NB4 (cell line): ENCODE results near the gene TNN.

Source experiments
- DNase-seq: peaks from one replicate; pipeline ENCODE4 v3.0.0; 2010; ENCODE audit warnings: low read depth
- H3K4me3 ChIP-seq: one replicate; pipeline ENCODE4 v1.5.1; 2011; ENCODE audit warnings: mild to moderate bottlenecking, low read depth, low read length, moderate library complexity
- MYC ChIP-seq: IDR thresholded peaks from 2 replicates; pipeline ENCODE4 v1.6.1; 2011; ENCODE audit warnings: low read depth, low read length
- POLR2A ChIP-seq: IDR thresholded peaks from 2 replicates; pipeline ENCODE4 v1.6.1; 2011; ENCODE audit warnings: mild to moderate bottlenecking; ENCODE audit not compliant: insufficient read length; ENCODE audit errors: extremely low read depth
- TF ChIP-seq, protein P1 (sequence below): IDR thresholded peaks from 2 replicates; pipeline ENCODE4 v1.6.1; 2011; ENCODE audit warnings: low read depth, low read length
- TF ChIP-seq, protein P2 (sequence below): IDR thresholded peaks from one replicate; pipeline ENCODE4 v1.5.1; 2012; ENCODE audit warnings: low read depth, low read length

The TNN gene

DNA sequence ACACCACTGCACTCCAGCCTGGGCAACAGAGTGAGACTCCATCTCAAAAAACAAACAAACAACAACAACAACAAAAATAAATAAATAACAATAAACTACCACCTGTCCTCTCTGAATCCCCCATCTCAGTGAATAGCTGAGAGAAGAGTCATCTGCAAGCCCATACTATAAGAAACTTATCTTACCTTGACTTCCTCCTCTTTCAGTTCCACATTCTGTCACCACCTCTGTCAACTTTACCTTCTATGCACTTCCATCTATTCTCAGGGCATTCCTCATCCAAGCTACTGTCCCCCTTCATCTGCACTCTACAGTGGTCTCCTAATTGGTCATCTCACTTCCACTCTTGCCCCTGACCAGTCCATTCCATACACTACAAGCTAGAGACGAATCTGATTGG lies 66.9 kb downstream of the TNN start:
- TF ChIP-seq MYC (no peak), POLR2A (no peak)
- TF ChIP-seq, protein P1, sequence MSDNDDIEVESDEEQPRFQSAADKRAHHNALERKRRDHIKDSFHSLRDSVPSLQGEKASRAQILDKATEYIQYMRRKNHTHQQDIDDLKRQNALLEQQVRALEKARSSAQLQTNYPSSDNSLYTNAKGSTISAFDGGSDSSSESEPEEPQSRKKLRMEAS = no peak
- TF ChIP-seq, protein P2, sequence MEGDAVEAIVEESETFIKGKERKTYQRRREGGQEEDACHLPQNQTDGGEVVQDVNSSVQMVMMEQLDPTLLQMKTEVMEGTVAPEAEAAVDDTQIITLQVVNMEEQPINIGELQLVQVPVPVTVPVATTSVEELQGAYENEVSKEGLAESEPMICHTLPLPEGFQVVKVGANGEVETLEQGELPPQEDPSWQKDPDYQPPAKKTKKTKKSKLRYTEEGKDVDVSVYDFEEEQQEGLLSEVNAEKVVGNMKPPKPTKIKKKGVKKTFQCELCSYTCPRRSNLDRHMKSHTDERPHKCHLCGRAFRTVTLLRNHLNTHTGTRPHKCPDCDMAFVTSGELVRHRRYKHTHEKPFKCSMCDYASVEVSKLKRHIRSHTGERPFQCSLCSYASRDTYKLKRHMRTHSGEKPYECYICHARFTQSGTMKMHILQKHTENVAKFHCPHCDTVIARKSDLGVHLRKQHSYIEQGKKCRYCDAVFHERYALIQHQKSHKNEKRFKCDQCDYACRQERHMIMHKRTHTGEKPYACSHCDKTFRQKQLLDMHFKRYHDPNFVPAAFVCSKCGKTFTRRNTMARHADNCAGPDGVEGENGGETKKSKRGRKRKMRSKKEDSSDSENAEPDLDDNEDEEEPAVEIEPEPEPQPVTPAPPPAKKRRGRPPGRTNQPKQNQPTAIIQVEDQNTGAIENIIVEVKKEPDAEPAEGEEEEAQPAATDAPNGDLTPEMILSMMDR = no peak
- no peak overlapping the region for H3K4me3 ChIP-seq
- DNase-seq = no peak

DNA sequence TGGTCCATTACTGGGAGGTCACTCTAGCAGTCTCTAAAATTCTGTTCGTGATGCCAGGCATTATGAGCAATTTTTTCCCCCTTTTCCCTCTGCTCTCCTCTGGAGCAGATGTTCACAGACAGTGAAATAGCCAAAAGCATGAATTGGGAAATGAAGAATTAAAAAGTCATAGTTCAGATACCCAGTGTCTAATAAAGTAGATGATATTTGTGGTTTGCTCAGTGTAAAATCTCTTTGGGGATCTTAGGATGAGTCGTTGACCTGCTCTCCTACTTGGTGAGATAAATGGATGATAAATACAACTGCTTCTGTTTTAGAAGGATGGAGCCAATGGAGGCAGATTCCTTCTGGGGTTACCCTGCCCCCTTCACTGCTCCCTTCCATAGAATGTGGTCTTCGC lies 68.6 kb downstream of the TNN start:
- no peak for DNase-seq
- no peak overlapping the region for H3K4me3 ChIP-seq
- TF ChIP-seq POLR2A (no peak), MYC (no peak)
- TF ChIP-seq, protein P2 = no peak

DNA sequence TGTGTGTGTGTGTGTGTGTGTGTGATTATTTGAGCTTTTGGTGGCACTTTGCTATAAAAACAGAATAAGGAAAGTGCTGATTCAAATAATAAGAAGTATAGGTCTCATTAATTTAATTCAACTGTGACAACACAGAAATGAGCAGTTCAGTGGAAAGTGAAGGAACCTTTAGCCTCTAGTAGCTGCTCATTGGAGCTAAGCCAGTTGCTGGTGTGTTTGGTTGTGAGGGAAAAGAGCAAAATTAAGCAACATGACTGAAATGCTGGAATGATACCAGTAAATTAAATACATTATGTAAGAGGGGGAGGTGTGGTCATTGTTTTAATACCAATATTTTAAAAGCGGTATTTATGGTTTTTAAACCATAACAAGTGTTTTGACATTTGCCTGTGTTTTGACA lies 69.7 kb downstream of the TNN start:
- DNase-seq = no peak
- TF ChIP-seq, protein P2 = no peak
- TF ChIP-seq, protein P1 = no peak
- no peak for TF ChIP-seq MYC
- no peak for TF ChIP-seq POLR2A

DNA sequence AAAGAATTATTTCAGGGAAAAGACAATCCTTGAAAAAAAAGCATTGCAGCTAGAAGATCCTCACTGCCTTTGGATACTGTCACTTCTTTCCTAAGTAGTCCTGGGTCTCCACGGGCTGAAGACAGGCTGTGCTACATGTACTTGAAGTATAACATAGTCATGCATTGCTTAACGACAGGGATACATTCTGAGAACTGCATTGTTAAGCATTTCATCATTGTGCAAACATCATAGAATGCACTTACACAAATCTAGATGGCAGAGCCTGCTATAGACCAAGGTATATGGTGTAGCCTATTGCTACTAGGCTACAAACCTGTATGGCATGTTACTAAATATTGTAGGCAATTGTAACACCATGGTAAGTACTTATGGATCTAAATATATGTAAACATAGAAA lies 70.9 kb downstream of the TNN start:
- TF ChIP-seq POLR2A = no peak
- no peak for TF ChIP-seq MYC
- TF ChIP-seq, protein P2 = no peak
- TF ChIP-seq, protein P1 = no peak

More for the DNA sequence above, 69.7 kb downstream of the TNN start:
- no peak overlapping the region for H3K4me3 ChIP-seq

DNA sequence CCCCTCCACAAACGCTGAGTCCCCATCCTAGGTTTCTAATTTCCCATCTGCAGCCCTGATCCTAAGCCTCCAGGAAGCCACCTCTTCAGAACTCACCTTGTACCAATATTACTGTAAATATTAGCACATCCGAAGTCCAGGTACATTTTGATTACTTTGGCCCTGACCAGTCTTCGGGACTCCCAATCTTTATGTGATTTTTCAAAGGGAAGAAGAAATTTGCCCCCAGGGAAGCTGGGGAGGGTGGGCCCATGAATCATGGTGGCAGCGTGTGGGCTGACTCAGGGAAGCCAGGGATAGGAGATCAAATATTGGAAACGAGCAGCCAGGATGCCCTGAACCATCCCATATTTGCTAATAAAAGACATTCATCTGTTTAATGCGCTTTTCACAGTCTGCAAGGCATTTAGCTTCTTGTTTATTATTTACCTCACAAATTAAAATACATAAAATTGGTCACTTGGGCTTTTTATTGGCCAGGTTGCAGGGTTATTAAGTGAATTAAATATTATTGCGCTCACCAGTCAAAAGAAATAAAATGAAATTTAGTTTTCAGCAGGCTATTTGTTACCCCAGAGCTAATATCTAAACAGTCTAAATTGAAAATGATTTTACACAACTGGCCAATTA lies 78.4 kb downstream of the TNN start:
- TF ChIP-seq POLR2A = no peak
- no peak for TF ChIP-seq MYC
- TF ChIP-seq, protein P2 = no peak
- TF ChIP-seq, protein P1 = no peak
- DNase-seq = no peak
- H3K4me3 ChIP-seq = no peak overlapping the region

More for the DNA sequence above, 70.9 kb downstream of the TNN start:
- no peak for DNase-seq
- no peak overlapping the region for H3K4me3 ChIP-seq

DNA sequence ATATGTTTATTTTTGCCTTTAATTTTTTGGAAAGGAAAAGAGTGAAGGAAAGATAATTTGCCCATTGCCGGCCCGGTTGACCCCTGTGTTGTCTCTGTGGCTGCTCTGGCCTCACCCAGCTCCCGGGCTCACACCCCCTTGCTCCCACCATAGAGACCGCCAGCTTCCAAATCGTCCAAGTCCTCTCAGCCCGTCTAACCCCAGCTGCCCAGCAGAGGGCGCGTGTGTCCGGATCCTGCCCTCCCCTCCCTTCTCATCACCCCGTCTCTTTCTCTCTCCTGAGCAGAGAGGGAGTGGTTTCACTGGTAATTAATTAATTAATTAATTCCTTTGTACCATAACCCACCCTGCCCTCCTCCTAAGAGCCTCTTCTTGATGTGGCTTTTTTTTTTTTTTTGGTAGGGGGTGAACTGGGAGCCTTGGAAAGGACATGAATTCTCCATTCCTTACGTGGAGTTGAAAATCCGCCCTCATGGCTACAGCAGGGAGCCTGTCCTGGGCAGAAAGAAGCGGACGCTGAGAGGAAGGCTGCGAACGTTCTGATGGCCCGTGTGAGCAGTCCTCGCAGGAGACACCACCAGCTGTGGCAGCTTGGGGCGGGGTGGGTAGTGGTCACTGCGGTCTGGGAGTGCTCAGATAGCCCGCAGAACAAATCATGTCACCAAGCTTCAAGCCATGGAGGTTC lies 79.0 kb downstream of the TNN start:
- DNase-seq = peak; percentile 66
- TF ChIP-seq, protein P2 = peak; percentile 87
- TF ChIP-seq MYC = no peak
- TF ChIP-seq, protein P1 = peak; percentile 45; the same call in 1 of the 2 replicates
- H3K4me3 ChIP-seq = no peak overlapping the region
